GM12878 (cell line): Measurements from ENCODE around the gene STAT5A. TPM values are rescaled to one million over a fixed set of nuclear protein-coding genes. Genes with fewer than 3 reads are reported as not detected.

ENCODE experiments used
- ATAC-seq: fragments of 200-7000 bp; cut with Tn5 transposase; 3 replicates; pipeline ENCODE4 v1.9.1; 2020; ENCODE audit warnings: mild to moderate bottlenecking, moderate library complexity
- BruUV-seq: library from RNA; stranded (reverse); fragments of 400-500 nt; replicated peaks from 2 replicates; lab custom pipeline; 2021; lab: Mats Ljungman, UMichigan
- CTCF ChIA-PET: fragments of 300-600 bp; sonication (Branson Sonifier 250); formaldehyde crosslinking; extraction: SDS; loops from one replicate; lab custom pipeline; 2021; ENCODE audit warnings: inconsistent platforms; lab: Yijun Ruan, JAX
- POLR2A ChIA-PET: fragments of 350-600 bp; formaldehyde crosslinking; extraction: SDS; loops from one replicate; lab custom pipeline; 2021; ENCODE audit warnings: inconsistent platforms; lab: Charles Lee
- RAD21 ChIA-PET: fragments of 300-600 bp; sonication (Branson Sonifier 250); formaldehyde crosslinking; loops from one replicate; lab custom pipeline; 2023; ENCODE audit warnings: antibody characterized with exemption; ENCODE audit not compliant: unreplicated experiment; lab: Charles Lee
- SMC1A ChIA-PET: fragments of 300-600 bp; sonication (Branson Sonifier 250); formaldehyde crosslinking; loops from one replicate; lab custom pipeline; 2023; ENCODE audit not compliant: unreplicated experiment, uncharacterized antibody; lab: Charles Lee
- DNase-seq: peaks from one replicate; pipeline ENCODE4 v3.0.0-alpha.2; 2011; ENCODE audit warnings: low read depth, low spot score
- FAIRE-seq: peaks from 3 replicates; lab custom pipeline; 2011; peaks lifted over from hg19 to GRCh38; lab: Jason Lieb, UNC
- H2AFZ ChIP-seq: 2 replicates; pipeline ENCODE4 v1.6.0; 2011; ENCODE audit warnings: low read depth, low read length, control low read depth; ENCODE audit not compliant: control insufficient read depth
- H3K27ac ChIP-seq: 2 replicates; pipeline ENCODE4 v1.5.1; 2011; ENCODE audit warnings: control low read depth; ENCODE audit not compliant: control insufficient read depth, insufficient read depth
- H3K27me3 ChIP-seq, 2 experiments: replicated peaks in 1 of 2; 2 replicates each; pipeline versions ENCODE4 v1.6.0 to v1.6.1; 2011; ENCODE audit warnings: low read length in 1 of 2; ENCODE audit not compliant: control insufficient read depth in 2 of 2, insufficient read depth in 2 of 2
- H3K36me3 ChIP-seq, 2 experiments: 2 replicates each; pipeline ENCODE4 v1.5.1; 2011; ENCODE audit warnings: low read length in 1 of 2; ENCODE audit not compliant: control insufficient read depth in 2 of 2, insufficient read depth in 2 of 2
- H3K4me1 ChIP-seq: 2 replicates; pipeline ENCODE4 v1.6.1; 2011; ENCODE audit warnings: mild to moderate bottlenecking, low read length, moderate library complexity, mixed read lengths; ENCODE audit not compliant: control insufficient read depth, insufficient read depth
- H3K4me2 ChIP-seq: 2 replicates; pipeline ENCODE4 v1.6.0; 2011; ENCODE audit warnings: control low read depth; ENCODE audit not compliant: control insufficient read depth, insufficient read depth
- H3K4me3 ChIP-seq: fragments of 200-600 bp; sonication (generic); 2 replicates; pipeline ENCODE4 v1.5.1; 2016
- H3K79me2 ChIP-seq: 2 replicates; pipeline ENCODE4 v1.6.0; 2011; ENCODE audit warnings: low read length; ENCODE audit not compliant: control insufficient read depth, insufficient read depth
- H3K9ac ChIP-seq: 2 replicates; pipeline ENCODE4 v1.8.0; 2011; ENCODE audit warnings: low read length, control low read depth, mixed read lengths; ENCODE audit not compliant: control insufficient read depth, insufficient read depth
- H3K9me3 ChIP-seq: replicated peaks from 3 replicates; pipeline ENCODE4 v1.5.1; 2011; ENCODE audit warnings: mild to moderate bottlenecking, low read length; ENCODE audit not compliant: control insufficient read depth, insufficient read depth
- H4K20me1 ChIP-seq: 2 replicates; pipeline ENCODE4 v1.6.0; 2011; ENCODE audit not compliant: control insufficient read depth, insufficient read depth
- CHD1 ChIP-seq: IDR thresholded peaks from 2 replicates; pipeline ENCODE4 v1.6.1; 2012; ENCODE audit warnings: low read depth, low read length, improper control_type of control experiment
- ESRRA ChIP-seq: IDR thresholded peaks from 2 replicates; pipeline ENCODE4 v1.6.1; 2012; ENCODE audit warnings: mild to moderate bottlenecking, low read length, improper control_type of control experiment
- IKZF2 ChIP-seq, 2 experiments: fragments of 450-650 bp; IDR thresholded peaks; 2 replicates each; pipeline ENCODE4 v1.6.1; 2017; ENCODE audit warnings: mild to moderate bottlenecking in 2 of 2, moderate library complexity in 2 of 2
- JUNB ChIP-seq: IDR thresholded peaks from 2 replicates; pipeline ENCODE4 v1.6.1; 2016; ENCODE audit warnings: antibody characterized with exemption, mild to moderate bottlenecking
- JUND ChIP-seq: IDR thresholded peaks from 2 replicates; pipeline ENCODE4 v1.6.1; 2012; ENCODE audit warnings: low read depth, mild to moderate bottlenecking, low read length, improper control_type of control experiment, moderate library complexity
- YY1 ChIP-seq: IDR thresholded peaks from 2 replicates; pipeline ENCODE4 v1.6.1; 2011; ENCODE audit warnings: low read depth, mild to moderate bottlenecking, low read length
- WGBS: methylation state at CpG from one replicate; pipeline ENCODE4 v1.1.6; 2016; ENCODE audit warnings: low lambda C conversion rate; ENCODE audit not compliant: insufficient replicate concordance, insufficient coverage; ENCODE audit errors: missing lambda C conversion rate; 5-methylcytosine and 5-hydroxymethylcytosine counted together
- in situ Hi-C: fragments of 300-500 bp; cut with MboI; formaldehyde crosslinking; loops from 9 replicates; pipeline ENCODE4 v1.14.3; 2018; ENCODE audit warnings: mixed read lengths
- intact Hi-C: fragments of 100-400 bp; cut with micrococcal nuclease; formaldehyde crosslinking; loops from one replicate; pipeline ENCODE4 v1.14.2; 2022; ENCODE audit not compliant: unreplicated experiment
- polyA plus RNA-seq, 11 experiments: library from polyadenylated mRNA; depleted of rRNA in 4 of 11; unstranded in 6 of 11; stranded (reverse) in 5 of 11; fragments of >200 nt; fragmentation: Nextera tagmentation in 4 of 11; fragmentation: Illumina TruSeq in 1 of 11; extraction: Ambion mirVana in 4 of 11; extraction: Trizol in 1 of 11; gene quantifications; 1 replicate in 1 of 11; 2 replicates in 10 of 11; pipeline versions ENCODE4 v1.2.1 to v1.2.3, GENCODE V29; 2011 to 2016; ENCODE audit warnings: inconsistent platforms in 2 of 11, missing spikeins in 2 of 11, low read depth in 1 of 11
- total RNA-seq, 4 experiments: library from RNA; depleted of rRNA in 3 of 4; stranded (reverse); fragments of >200 nt in 3 of 4; fragmentation: Illumina TruSeq in 1 of 4; extraction: Trizol in 1 of 4; gene quantifications; 2 replicates each; pipeline versions ENCODE4 v1.2.1 to v1.2.3, GENCODE V29; 2013 to 2021
- TF ChIP-seq, protein P1 (sequence below): IDR thresholded peaks from 2 replicates; pipeline ENCODE4 v1.6.1; 2012; ENCODE audit warnings: mild to moderate bottlenecking, low read depth, low read length

STAT5A gene
- total and polyA plus RNA-seq, 10 of the 15 experiments (the other 5 are each of a cell fraction or from before 2014, with no cell fraction given): 14.8 to 86.4 (median 41.5) TPM

GRCh38 chr17:42308446-42308845 is 20.1 kb downstream of the STAT5A start:
- peaks cover 24% of the 10 kb centered on the region for H3K4me1 ChIP-seq
- in situ Hi-C loops (no loop called here), intact Hi-C loops (no loop called here)
- ChIA-PET CTCF (interaction anchor here (0.8 to 22.1 kb wide), 3 partner anchors 86 to 219 kb away, joined by 3 to 732 read pairs (median 3); no protein-coding TSS in a partner anchor), RAD21 (no interaction called here), SMC1A (interaction anchor here (0.8 to 23.8 kb wide), 3 partner anchors 10 to 91 kb away, joined by 3 to 528 read pairs (median 6); partner anchors contain the start of gene STAT3), POLR2A (interaction anchor here (1.2 kb wide), 1 partner anchor 14 kb away, joined by 3 read pairs; no protein-coding TSS in a partner anchor)
- H2AFZ ChIP-seq: no peak overlapping the region
- ATAC-seq (no peak), DNase-seq (no peak), FAIRE-seq (no peak)
- no peak overlapping the region for H3K9ac ChIP-seq
- no peaks in the 10 kb centered on the region for H3K27me3 ChIP-seq
- no peak overlapping the region for H3K4me3 ChIP-seq
- H3K79me2 ChIP-seq: no peaks in the 10 kb centered on the region
- H3K27ac ChIP-seq: no peak overlapping the region
- 81% methylated on average over 7 of the region's 7 CpGs for WGBS
- H3K4me2 ChIP-seq: no peak overlapping the region
- H3K36me3 ChIP-seq: peaks cover 9 to 20% of the 10 kb centered on the region in 2 experiments; a peak in 3 of 4 replicates
- no peaks in the 10 kb centered on the region for H3K9me3 ChIP-seq
- H4K20me1 ChIP-seq: no peaks in the 10 kb centered on the region
- BruUV-seq: no TSS peak
- TF ChIP-seq YY1 (no peak), CHD1 (no peak), JUND (no peak), JUNB (no peak), IKZF2 (IDR thresholded peaks at IDR 0.05) (no peak), ESRRA (no peak)
- TF ChIP-seq, protein P1, sequence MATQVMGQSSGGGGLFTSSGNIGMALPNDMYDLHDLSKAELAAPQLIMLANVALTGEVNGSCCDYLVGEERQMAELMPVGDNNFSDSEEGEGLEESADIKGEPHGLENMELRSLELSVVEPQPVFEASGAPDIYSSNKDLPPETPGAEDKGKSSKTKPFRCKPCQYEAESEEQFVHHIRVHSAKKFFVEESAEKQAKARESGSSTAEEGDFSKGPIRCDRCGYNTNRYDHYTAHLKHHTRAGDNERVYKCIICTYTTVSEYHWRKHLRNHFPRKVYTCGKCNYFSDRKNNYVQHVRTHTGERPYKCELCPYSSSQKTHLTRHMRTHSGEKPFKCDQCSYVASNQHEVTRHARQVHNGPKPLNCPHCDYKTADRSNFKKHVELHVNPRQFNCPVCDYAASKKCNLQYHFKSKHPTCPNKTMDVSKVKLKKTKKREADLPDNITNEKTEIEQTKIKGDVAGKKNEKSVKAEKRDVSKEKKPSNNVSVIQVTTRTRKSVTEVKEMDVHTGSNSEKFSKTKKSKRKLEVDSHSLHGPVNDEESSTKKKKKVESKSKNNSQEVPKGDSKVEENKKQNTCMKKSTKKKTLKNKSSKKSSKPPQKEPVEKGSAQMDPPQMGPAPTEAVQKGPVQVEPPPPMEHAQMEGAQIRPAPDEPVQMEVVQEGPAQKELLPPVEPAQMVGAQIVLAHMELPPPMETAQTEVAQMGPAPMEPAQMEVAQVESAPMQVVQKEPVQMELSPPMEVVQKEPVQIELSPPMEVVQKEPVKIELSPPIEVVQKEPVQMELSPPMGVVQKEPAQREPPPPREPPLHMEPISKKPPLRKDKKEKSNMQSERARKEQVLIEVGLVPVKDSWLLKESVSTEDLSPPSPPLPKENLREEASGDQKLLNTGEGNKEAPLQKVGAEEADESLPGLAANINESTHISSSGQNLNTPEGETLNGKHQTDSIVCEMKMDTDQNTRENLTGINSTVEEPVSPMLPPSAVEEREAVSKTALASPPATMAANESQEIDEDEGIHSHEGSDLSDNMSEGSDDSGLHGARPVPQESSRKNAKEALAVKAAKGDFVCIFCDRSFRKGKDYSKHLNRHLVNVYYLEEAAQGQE: no peak
